CD4-positive, CD25-positive, alpha-beta regulatory T cell (primary cell): ENCODE results near the gene H6PD. TPM values are rescaled to one million over a fixed set of nuclear protein-coding genes. Genes with fewer than 3 reads are reported as not detected.

Experiments
- ATAC-seq, 2 donors: fragments of 150-1000 bp; cut with Tn5 transposase; one replicate each; pipeline ENCODE4 v1.10.0; 2021; ENCODE audit warnings: low read depth in 2 of 2, moderate number of reproducible peaks in 2 of 2, moderate library complexity in 1 of 2
- DNase-seq, 3 donors: peaks; one replicate each; pipeline versions ENCODE4 v3.0.0 to v3.0.0-alpha.2; 2012 to 2022; ENCODE audit warnings: mixed read lengths in 1 of 3
- H3K27ac ChIP-seq: one replicate; pipeline ENCODE4 v1.7.0; 2013; ENCODE audit warnings: mild to moderate bottlenecking, low read length; ENCODE audit not compliant: insufficient read depth, poor library complexity, severe bottlenecking
- H3K27me3 ChIP-seq: one replicate; pipeline ENCODE4 v1.7.0; 2013; ENCODE audit warnings: low read length; ENCODE audit not compliant: control insufficient read depth, insufficient read depth
- H3K36me3 ChIP-seq: one replicate; pipeline ENCODE4 v1.7.0; 2013; ENCODE audit warnings: mild to moderate bottlenecking, low read length, moderate library complexity; ENCODE audit not compliant: control insufficient read depth, insufficient read depth
- H3K4me1 ChIP-seq: 2 replicates; pipeline ENCODE4 v1.7.0; 2013; ENCODE audit warnings: mild to moderate bottlenecking, low read length; ENCODE audit not compliant: insufficient read depth, control insufficient read depth, poor library complexity, severe bottlenecking
- H3K4me3 ChIP-seq: one replicate; pipeline ENCODE4 v1.7.0; 2013; ENCODE audit warnings: low read depth, mild to moderate bottlenecking, low read length, moderate library complexity
- H3K9me3 ChIP-seq, 2 experiments: 1 replicate in 1 of 2; 2 replicates in 1 of 2; pipeline ENCODE4 v1.7.0; 2013; ENCODE audit warnings: low read length in 2 of 2, mild to moderate bottlenecking in 1 of 2, moderate library complexity in 1 of 2; ENCODE audit not compliant: control insufficient read depth in 2 of 2
- H3K27ac Mint-ChIP-seq, 3 donors: one replicate each; pipeline ENCODE4 v1.8.0; 2020 to 2022; ENCODE audit warnings: mild to moderate bottlenecking in 3 of 3, mixed read lengths in 3 of 3, moderate library complexity in 2 of 3
- H3K27me3 Mint-ChIP-seq: one replicate; pipeline ENCODE4 v1.8.0; 2022; ENCODE audit warnings: mild to moderate bottlenecking, mixed read lengths
- H3K36me3 Mint-ChIP-seq: one replicate; pipeline ENCODE4 v1.8.0; 2020; ENCODE audit warnings: mixed read lengths
- H3K4me1 Mint-ChIP-seq, 4 donors: one replicate each; pipeline ENCODE4 v1.8.0; 2020 to 2022; ENCODE audit warnings: mixed read lengths in 4 of 4, mild to moderate bottlenecking in 1 of 4
- H3K4me3 Mint-ChIP-seq, 4 donors: one replicate each; pipeline ENCODE4 v1.8.0; 2020 to 2022; ENCODE audit warnings: mild to moderate bottlenecking in 4 of 4, mixed read lengths in 4 of 4, moderate library complexity in 3 of 4
- H3K9me3 Mint-ChIP-seq, 7 donors: one replicate each; pipeline ENCODE4 v1.8.0; 2020 to 2022; ENCODE audit warnings: mixed read lengths in 7 of 7, mild to moderate bottlenecking in 3 of 7, moderate library complexity in 2 of 7
- polyA plus RNA-seq, 4 donors: library from polyadenylated mRNA; unstranded; fragments of 300-500 nt; fragmentation: Illumina TruSeq; gene quantifications; one replicate each; pipeline ENCODE4 v1.2.3, GENCODE V29; 2021
- total RNA-seq: library from RNA; stranded (reverse); gene quantifications from one replicate; pipeline ENCODE4 v1.2.3, GENCODE V29; 2022

The H6PD gene
- total and polyA plus RNA-seq, 5 donors from 2014 or later, result 7.8 to 19.4 (median 8.9) TPM

GRCh38 chr1:9257851-9258250 is 23.3 kb downstream of the H6PD start:
- Histone ChIP-seq H3K4me1 (no peaks in the 10 kb centered on the region), H3K27me3 (no peaks in the 10 kb centered on the region), H3K4me3 (no peak overlapping the region), H3K9me3 (no peaks in the 10 kb centered on the region), H3K27ac (no peak overlapping the region), H3K36me3 (peaks cover 15% of the 10 kb centered on the region)
- H3K4me3 Mint-ChIP-seq, result no peak overlapping the region
- H3K27me3 Mint-ChIP-seq, result no peaks in the 10 kb centered on the region
- no peak for ATAC-seq
- no peak for DNase-seq
- peaks cover 31% of the 10 kb centered on the region for H3K36me3 Mint-ChIP-seq
- peaks cover 0 to 1% (median 0%) of the 10 kb centered on the region in 7 donors for H3K9me3 Mint-ChIP-seq
- peak overlapping the region in 1 of 3 donors; percentile 6 for H3K27ac Mint-ChIP-seq
- H3K4me1 Mint-ChIP-seq, result peaks cover 13 to 39% (median 26%) of the 10 kb centered on the region in 4 donors

- Histone ChIP-seq H3K27ac (no peak overlapping the region), H3K4me3 (no peak overlapping the region), H3K36me3 (peaks cover 12% of the 10 kb centered on the region), H3K9me3 (no peaks in the 10 kb centered on the region), H3K27me3 (no peaks in the 10 kb centered on the region), H3K4me1 (no peaks in the 10 kb centered on the region)
- ATAC-seq, result no peak
- Mint-ChIP-seq H3K4me3 (no peak overlapping the region), H3K27ac (peak overlapping the region in 2 of 3 donors; percentile 69 to 74), H3K27me3 (no peaks in the 10 kb centered on the region), H3K36me3 (peaks cover 30% of the 10 kb centered on the region), H3K4me1 (peaks cover 8 to 39% (median 24%) of the 10 kb centered on the region in 4 donors), H3K9me3 (peaks cover 0 to 1% (median 0%) of the 10 kb centered on the region in 7 donors)
- DNase-seq, result no peak
These were observed 24.1 kb downstream of the H6PD start for GRCh38 chr1:9258629-9259028.

- H3K27ac ChIP-seq, result no peak overlapping the region
- peaks cover 0 to 1% (median 0%) of the 10 kb centered on the region in 7 donors for H3K9me3 Mint-ChIP-seq
- H3K27me3 ChIP-seq, result no peaks in the 10 kb centered on the region
- H3K36me3 Mint-ChIP-seq, result peaks cover 29% of the 10 kb centered on the region
- no peak overlapping the region for H3K4me3 ChIP-seq
- peak overlapping the region; percentile 5 to 72 (median 23) for H3K27ac Mint-ChIP-seq
- no peaks in the 10 kb centered on the region for H3K4me1 ChIP-seq
- H3K4me3 Mint-ChIP-seq, result no peak overlapping the region
- no peaks in the 10 kb centered on the region for H3K27me3 Mint-ChIP-seq
- H3K9me3 ChIP-seq, result no peaks in the 10 kb centered on the region
- peaks cover 20% of the 10 kb centered on the region for H3K36me3 ChIP-seq
- no peak for ATAC-seq
- peaks cover 0 to 32% (median 20%) of the 10 kb centered on the region in 4 donors for H3K4me1 Mint-ChIP-seq
- DNase-seq, result no peak
These were observed 25.6 kb downstream of the H6PD start for GRCh38 chr1:9260059-9260766.

GRCh38 chr1:9261496-9261895 is 26.9 kb downstream of the H6PD start:
- ATAC-seq (no peak), DNase-seq (no peak)
- Mint-ChIP-seq H3K36me3 (peaks cover 28% of the 10 kb centered on the region), H3K27me3 (no peaks in the 10 kb centered on the region), H3K27ac (peak overlapping the region in 1 of 3 donors; percentile 75), H3K9me3 (peaks cover 0 to 1% (median 0%) of the 10 kb centered on the region in 7 donors), H3K4me1 (peaks cover 0 to 33% (median 20%) of the 10 kb centered on the region in 4 donors), H3K4me3 (no peak overlapping the region)
- peaks cover 15% of the 10 kb centered on the region for H3K36me3 ChIP-seq
- no peaks in the 10 kb centered on the region for H3K4me1 ChIP-seq
- no peaks in the 10 kb centered on the region for H3K27me3 ChIP-seq
- H3K27ac ChIP-seq, result no peak overlapping the region
- H3K9me3 ChIP-seq, result no peaks in the 10 kb centered on the region
- no peak overlapping the region for H3K4me3 ChIP-seq

GRCh38 chr1:9262096-9262986 is 27.8 kb downstream of the H6PD start:
- no peaks in the 10 kb centered on the region for H3K27me3 ChIP-seq
- H3K27ac Mint-ChIP-seq, result no peak overlapping the region
- H3K27ac ChIP-seq, result no peak overlapping the region
- peaks cover 4% of the 10 kb centered on the region for H3K4me1 ChIP-seq
- H3K9me3 Mint-ChIP-seq, result peaks cover 0 to 1% (median 0%) of the 10 kb centered on the region in 7 donors
- no peak overlapping the region for H3K4me3 Mint-ChIP-seq
- H3K4me3 ChIP-seq, result no peak overlapping the region
- H3K4me1 Mint-ChIP-seq, result peaks cover 0 to 35% (median 25%) of the 10 kb centered on the region in 4 donors
- no peaks in the 10 kb centered on the region for H3K9me3 ChIP-seq
- peaks cover 15% of the 10 kb centered on the region for H3K36me3 ChIP-seq
- ATAC-seq, result no peak
- peaks cover 24% of the 10 kb centered on the region for H3K36me3 Mint-ChIP-seq
- no peaks in the 10 kb centered on the region for H3K27me3 Mint-ChIP-seq
- DNase-seq, result no peak

GRCh38 chr1:9263276-9263855 is 28.8 kb downstream of the H6PD start:
- Histone ChIP-seq H3K27me3 (no peaks in the 10 kb centered on the region), H3K4me1 (peaks cover 4% of the 10 kb centered on the region), H3K36me3 (peaks cover 15% of the 10 kb centered on the region), H3K9me3 (no peaks in the 10 kb centered on the region), H3K27ac (no peak overlapping the region), H3K4me3 (no peak overlapping the region)
- Mint-ChIP-seq H3K9me3 (peaks cover 0 to 1% (median 0%) of the 10 kb centered on the region in 7 donors), H3K36me3 (peaks cover 19% of the 10 kb centered on the region), H3K4me1 (peaks cover 0 to 30% (median 23%) of the 10 kb centered on the region in 4 donors), H3K4me3 (no peak overlapping the region), H3K27me3 (no peaks in the 10 kb centered on the region), H3K27ac (no peak overlapping the region)
- DNase-seq (no peak), ATAC-seq (no peak)

GRCh38 chr1:9263984-9264872 is 29.7 kb downstream of the H6PD start:
- Histone ChIP-seq H3K27me3 (no peaks in the 10 kb centered on the region), H3K36me3 (peaks cover 15% of the 10 kb centered on the region), H3K4me3 (no peak overlapping the region), H3K4me1 (peaks cover 4% of the 10 kb centered on the region), H3K27ac (no peak overlapping the region), H3K9me3 (no peaks in the 10 kb centered on the region)
- ATAC-seq, result no peak
- Mint-ChIP-seq H3K27me3 (no peaks in the 10 kb centered on the region), H3K4me1 (peaks cover 0 to 24% (median 22%) of the 10 kb centered on the region in 4 donors), H3K9me3 (no peaks in the 10 kb centered on the region), H3K36me3 (peaks cover 14% of the 10 kb centered on the region), H3K27ac (no peak overlapping the region), H3K4me3 (no peak overlapping the region)
- DNase-seq, result no peak
